Activated gamma-delta T cell (primary cell): ENCODE results near the gene F13B.
"Not testable (repeated sequence)": the region's sequence is repeated elsewhere in the genome, so short reads cannot be mapped to it uniquely, and the experiment has no call there.

Experiments
- DNase-seq: peaks from one replicate; lab custom pipeline; 2025; lab: John Stamatoyannopoulos, UW
- total RNA-seq, 2 donors: gene quantifications; one replicate each; lab custom pipeline; 2026; lab: John Stamatoyannopoulos, UW

The F13B gene
- total RNA-seq: 0 to 0.04 reads per million in 2 donors

- no peak for DNase-seq
Observed at GRCh38 chr1:197066719-197067456, at the start of gene F13B. F13B (minus strand) TSS chr1:197067260; CDS start chr1:197067223, 37 bp downstream.

DNA sequence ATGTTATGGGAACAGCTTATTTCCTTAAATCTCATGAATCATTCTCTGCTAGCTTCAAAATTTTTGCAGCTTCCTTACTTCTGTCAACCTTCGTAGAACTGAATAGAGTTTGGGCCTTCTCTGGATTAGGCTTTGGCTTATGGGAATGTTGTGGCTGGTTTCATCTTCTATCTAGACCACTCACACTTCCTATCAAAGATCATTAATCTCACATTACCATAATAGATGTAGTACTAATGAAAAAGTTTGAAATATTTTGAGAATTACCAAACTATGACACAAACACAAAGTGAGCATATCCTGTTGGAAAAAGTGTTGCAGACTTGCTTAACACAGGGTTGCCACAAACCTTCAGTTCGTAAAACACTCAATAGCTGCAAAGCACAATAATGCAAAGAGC, 49.1 kb upstream of the F13B start:
- DNase-seq: no peak

GRCh38 chr1:197106869-197107268, 39.8 kb upstream of the F13B start:
- no peak for DNase-seq

GRCh38 chr1:197103300-197103699, 36.2 kb upstream of the F13B start:
- no peak for DNase-seq

GRCh38 chr1:197101978-197102377, 34.9 kb upstream of the F13B start:
- no peak for DNase-seq

DNA sequence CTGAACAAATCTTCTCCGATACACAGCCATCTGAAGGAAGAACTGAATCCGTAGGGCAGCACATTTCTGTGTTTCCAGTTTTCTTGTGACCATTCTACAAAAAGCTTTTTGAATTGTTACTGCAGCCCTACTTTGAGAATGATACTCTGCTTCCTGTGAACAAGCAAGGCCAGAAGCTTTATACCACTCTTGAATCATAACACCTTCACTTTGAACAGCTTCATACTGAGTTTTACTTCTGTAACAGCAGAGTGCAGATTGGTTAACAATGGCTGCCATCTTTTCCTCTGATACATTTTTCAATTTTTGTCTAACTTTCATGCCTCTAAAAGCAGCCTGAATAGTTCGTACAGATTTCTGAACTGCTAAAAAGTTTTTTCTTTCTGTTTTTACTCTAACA, 33.6 kb upstream of the F13B start:
- DNase-seq: no peak

DNA sequence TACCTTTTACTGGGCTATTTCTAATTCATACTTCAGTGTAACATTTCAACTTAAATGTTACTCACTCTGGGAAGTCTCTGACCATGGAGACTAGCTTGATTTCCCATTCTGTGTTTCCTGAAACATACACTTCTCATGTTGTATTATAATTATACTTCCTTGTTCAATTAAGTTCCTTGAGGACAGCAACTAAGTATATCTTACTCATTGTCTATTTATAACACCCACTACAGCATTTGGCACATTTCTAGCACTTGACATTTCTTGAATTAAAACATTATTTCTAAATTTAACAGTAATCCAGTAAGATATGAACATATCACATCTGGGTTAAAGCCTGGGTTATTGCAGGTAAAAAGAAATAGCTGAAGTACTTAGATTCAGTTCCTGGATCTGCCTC, 32.4 kb upstream of the F13B start:
- no peak for DNase-seq

DNA sequence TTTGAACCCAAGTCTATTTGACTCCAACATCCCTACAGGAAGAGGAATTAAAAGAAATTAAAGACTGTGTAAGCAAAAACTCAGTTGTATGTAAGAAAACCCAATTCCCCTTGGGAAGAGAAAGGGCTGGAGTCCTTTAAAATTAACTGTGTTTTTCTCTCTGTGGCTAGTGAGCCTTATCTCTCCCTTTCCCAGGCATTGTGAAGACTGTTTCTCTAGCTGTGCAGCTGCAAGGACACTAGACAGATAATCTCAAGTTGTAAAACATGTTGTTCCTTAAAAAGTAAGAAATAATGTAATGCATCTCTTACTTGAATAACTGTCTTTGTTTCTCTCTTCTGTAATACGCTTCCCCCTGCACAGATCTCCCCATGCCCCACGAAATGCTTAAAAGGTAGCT, 29.9 kb upstream of the F13B start:
- not testable (repeated sequence) for DNase-seq

DNA sequence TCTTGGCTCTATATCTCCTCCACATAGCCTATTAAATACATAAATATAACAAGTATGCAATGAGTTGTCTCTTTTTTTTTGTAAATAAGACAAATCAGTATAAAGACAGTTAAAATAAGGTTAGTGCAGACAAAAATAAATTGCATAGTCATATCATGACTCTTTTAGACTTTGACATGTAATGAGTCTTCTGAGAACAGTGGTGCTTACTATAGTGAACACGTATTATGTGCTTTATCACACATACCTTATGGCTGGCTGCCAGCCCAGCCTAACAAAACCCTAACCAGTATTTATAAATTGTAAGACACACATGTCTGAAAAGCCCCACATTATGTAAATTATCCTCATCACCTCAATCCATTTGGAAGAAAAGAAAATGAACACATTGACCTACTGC, 29.1 kb upstream of the F13B start:
- no peak for DNase-seq

- DNase-seq: no peak
Observed at GRCh38 chr1:197093226-197093885, 26.3 kb upstream of the F13B start.

DNA sequence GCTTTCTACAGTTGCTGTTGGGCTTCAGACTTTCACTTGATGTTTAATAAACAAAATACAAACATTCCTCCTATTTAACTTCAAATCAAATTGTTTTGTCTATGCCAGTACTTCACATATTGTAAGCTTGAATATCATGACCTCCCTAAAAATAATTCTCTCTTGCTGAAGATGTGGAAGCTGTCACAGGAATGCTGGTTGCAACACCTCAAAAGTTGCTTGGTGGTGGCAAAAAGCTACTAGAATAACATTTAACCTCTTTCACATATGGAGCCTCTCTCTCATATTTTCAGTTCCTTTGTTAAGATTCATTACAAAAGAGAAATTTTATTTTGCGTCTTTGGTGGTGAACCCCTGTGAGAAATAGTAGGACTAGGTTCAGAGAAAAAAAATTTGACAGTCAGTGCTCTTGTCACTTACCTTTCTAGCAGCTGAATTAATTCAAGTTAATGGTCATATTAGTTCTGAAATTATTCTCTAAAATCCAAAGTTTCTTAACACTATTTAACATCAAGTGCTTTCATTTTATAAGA, 25.5 kb upstream of the F13B start:
- DNase-seq: no peak

GRCh38 chr1:197083474-197083873, 16.4 kb upstream of the F13B start:
- no peak for DNase-seq

DNA sequence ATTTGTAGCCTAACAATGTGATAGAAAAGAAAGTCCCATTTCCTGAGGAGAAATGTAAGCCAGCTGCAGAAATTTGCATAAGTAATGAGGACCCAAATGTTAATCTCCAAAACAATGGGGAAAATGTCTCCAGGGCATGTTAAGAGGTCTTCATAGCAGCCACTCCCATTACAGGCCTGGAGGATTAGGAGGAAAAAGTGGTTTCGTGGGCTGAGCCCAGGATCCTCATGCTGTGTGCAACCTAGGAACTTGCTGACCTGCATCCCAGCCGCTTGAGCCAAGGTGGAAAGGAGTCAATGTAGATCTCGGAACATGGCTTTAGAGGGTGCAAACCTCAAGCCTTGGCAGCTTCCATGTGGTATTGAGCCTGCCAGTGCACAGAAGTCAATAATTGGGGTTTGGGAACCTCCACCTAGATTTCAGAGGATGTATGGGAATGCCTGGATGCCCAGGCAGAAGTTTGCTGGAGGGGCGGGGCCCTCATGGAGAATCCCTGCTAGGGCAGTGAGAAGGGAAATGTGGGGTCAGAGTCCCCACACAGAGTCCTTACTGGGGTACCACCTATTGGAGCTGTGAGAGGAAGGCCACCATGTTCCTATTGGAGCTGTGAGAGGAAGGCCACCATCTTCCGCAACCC, 14.2 kb upstream of the F13B start:
- no peak for DNase-seq

DNA sequence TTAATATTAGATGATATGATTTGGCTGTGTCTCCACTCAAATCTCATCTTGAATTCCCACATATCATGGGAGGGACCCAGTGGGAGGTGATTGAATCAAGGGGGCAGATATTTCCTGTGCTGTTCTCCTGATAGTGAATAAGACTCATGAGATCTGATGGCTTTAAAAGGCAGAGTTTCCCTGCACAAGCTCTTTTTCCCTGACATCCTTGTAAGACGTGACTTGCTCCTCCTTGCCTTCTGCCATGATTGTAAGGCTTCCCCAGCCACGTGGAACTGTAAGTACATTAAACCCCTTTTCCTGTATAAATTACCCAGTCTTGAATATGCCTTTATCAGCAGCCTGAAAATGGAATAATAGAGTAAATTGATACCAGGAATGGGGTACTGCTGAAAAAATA, 13.3 kb upstream of the F13B start:
- no peak for DNase-seq

DNA sequence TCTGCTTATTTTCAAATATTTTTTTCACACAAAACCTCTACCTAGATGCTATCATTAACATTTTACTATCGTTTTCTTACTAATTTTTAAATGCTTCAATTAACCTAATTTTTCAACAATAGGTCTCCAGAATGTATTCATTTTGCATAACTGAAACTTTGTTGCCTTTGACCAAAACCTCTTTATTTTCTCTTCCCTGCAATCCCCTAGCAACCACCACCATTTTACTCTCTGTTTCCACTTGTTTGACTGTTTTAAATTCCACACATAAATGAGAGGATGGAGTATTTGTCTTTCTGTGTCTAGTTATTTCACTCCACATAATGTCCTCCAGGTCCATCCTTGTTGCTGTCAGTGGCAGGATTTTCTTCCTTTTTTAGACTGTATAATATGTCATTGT, 9.5 kb upstream of the F13B start:
- no peak for DNase-seq

DNA sequence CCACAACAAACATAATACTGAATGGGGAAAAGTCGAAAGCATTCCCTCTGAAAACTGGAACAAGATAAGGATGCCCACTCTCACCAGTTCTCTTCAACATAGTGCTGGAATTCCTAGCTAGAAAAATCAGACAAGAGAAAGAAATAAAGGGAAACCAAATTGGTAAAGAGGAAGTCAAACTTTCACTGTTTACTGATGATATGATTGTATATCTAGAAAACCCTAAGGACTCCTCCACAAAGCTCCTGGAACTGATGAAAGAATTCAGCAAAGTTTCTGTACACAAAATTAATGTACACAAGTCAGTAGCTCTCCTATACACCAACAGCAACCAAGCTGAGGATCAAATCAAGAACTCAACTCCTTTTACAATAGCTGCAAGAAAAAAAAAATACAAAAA, 6.9 kb upstream of the F13B start:
- no peak for DNase-seq

DNA sequence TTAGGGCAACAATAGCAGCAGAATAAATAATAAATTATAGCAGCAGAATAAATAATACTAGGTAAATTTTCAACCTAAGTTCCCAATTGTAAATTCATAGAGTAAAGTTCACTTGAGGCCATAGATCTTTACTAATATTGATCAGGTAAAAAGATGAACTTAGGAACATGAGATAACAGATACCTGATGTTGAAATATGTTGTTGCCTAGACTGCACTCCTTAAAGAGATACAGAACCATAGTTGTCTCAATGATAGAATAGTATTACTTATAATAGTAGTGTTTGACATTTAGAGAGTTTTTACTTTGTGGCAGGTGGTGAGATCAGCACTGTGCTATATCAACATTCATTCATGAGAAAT, 378 bp upstream of the F13B start:
- DNase-seq: no peak

DNA sequence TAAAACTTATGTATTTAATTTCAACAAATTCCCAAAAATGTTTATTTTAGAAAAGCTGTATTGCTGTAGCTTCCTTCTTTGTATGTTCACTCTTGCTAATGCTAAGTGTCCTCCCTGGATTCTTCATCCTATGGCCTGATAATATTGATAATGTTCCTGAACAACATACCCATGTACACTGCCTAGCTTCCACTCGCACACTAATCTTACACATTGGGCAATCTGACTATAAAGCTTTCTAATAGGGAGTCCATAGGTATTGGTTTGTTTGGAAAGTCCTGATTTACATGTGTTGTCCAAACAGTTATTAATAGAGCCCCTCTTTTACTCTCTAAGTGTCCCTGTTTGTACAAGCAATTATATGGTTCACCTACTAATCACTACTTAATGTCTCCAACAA, 783 bp downstream of the F13B start:
- DNase-seq: no peak

GRCh38 chr1:197065559-197065958, 1.5 kb downstream of the F13B start:
- no peak for DNase-seq

GRCh38 chr1:197063212-197063611, 3.8 kb downstream of the F13B start:
- DNase-seq: no peak

DNA sequence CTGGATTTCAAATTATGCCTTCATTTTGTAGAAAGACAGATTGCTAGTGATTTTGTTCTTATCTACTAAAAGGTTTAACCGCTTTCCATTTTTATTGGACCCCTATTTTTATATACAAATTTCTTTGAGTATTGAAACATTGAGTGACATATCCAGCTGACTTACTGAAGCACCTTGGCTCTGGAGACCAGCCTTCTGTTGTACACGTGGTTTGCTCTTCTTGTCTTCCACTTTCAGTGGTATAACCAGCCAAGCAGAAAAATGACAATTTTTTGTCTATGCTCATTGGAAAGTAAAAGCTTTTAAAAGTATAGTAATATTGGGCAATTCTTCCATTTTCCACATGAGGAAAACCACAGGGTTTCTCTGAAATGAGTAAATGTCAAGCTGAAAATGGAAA, 4.4 kb downstream of the F13B start:
- no peak for DNase-seq

GRCh38 chr1:197049100-197049499, 18.0 kb downstream of the F13B start:
- no peak for DNase-seq
